ENCODE results near the gene IGHMBP2. TPM values are rescaled to one million over a fixed set of nuclear protein-coding genes. Genes with fewer than 3 reads are reported as not detected.

The IGHMBP2 gene
- total and polyA plus RNA-seq, 2 of the 8 experiments (the other 6 are each of a cell fraction or from before 2014, with no cell fraction given) = 8.4 to 17.6 TPM

DNA sequence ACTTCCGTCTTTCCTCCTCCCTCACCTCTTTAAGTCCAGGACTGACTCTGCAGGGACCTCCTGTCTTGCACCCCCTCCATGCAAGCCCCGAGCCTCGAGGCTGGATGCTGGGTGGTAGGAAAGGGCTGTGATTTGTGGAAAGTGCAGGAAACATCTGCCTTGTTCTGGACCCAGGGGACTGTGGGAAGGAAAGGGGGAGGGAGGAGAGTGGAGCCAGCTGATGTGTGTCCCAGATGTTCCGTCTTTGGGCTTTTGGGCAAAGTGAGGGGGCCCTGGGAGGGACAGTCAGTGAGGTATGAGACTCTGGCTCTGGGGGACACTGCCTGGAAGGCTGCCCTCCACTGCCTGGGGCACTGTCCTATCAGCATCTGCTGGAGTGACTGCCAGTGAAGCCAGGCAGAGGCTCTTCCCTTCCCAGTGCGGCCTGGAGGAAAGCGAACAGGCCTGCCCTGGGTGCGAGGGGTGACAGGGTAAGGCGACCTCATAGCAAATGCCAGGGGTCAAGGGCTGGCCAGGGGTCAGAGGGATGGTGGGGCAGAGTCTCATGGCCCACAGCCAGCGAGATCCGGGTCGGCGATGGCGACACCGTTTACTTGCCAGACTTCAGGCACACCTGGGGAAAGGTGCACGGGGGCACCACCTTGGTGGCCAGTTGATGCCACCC, 75.4 kb downstream of the IGHMBP2 start (continued):
- TF ChIP-seq, protein P1, sequence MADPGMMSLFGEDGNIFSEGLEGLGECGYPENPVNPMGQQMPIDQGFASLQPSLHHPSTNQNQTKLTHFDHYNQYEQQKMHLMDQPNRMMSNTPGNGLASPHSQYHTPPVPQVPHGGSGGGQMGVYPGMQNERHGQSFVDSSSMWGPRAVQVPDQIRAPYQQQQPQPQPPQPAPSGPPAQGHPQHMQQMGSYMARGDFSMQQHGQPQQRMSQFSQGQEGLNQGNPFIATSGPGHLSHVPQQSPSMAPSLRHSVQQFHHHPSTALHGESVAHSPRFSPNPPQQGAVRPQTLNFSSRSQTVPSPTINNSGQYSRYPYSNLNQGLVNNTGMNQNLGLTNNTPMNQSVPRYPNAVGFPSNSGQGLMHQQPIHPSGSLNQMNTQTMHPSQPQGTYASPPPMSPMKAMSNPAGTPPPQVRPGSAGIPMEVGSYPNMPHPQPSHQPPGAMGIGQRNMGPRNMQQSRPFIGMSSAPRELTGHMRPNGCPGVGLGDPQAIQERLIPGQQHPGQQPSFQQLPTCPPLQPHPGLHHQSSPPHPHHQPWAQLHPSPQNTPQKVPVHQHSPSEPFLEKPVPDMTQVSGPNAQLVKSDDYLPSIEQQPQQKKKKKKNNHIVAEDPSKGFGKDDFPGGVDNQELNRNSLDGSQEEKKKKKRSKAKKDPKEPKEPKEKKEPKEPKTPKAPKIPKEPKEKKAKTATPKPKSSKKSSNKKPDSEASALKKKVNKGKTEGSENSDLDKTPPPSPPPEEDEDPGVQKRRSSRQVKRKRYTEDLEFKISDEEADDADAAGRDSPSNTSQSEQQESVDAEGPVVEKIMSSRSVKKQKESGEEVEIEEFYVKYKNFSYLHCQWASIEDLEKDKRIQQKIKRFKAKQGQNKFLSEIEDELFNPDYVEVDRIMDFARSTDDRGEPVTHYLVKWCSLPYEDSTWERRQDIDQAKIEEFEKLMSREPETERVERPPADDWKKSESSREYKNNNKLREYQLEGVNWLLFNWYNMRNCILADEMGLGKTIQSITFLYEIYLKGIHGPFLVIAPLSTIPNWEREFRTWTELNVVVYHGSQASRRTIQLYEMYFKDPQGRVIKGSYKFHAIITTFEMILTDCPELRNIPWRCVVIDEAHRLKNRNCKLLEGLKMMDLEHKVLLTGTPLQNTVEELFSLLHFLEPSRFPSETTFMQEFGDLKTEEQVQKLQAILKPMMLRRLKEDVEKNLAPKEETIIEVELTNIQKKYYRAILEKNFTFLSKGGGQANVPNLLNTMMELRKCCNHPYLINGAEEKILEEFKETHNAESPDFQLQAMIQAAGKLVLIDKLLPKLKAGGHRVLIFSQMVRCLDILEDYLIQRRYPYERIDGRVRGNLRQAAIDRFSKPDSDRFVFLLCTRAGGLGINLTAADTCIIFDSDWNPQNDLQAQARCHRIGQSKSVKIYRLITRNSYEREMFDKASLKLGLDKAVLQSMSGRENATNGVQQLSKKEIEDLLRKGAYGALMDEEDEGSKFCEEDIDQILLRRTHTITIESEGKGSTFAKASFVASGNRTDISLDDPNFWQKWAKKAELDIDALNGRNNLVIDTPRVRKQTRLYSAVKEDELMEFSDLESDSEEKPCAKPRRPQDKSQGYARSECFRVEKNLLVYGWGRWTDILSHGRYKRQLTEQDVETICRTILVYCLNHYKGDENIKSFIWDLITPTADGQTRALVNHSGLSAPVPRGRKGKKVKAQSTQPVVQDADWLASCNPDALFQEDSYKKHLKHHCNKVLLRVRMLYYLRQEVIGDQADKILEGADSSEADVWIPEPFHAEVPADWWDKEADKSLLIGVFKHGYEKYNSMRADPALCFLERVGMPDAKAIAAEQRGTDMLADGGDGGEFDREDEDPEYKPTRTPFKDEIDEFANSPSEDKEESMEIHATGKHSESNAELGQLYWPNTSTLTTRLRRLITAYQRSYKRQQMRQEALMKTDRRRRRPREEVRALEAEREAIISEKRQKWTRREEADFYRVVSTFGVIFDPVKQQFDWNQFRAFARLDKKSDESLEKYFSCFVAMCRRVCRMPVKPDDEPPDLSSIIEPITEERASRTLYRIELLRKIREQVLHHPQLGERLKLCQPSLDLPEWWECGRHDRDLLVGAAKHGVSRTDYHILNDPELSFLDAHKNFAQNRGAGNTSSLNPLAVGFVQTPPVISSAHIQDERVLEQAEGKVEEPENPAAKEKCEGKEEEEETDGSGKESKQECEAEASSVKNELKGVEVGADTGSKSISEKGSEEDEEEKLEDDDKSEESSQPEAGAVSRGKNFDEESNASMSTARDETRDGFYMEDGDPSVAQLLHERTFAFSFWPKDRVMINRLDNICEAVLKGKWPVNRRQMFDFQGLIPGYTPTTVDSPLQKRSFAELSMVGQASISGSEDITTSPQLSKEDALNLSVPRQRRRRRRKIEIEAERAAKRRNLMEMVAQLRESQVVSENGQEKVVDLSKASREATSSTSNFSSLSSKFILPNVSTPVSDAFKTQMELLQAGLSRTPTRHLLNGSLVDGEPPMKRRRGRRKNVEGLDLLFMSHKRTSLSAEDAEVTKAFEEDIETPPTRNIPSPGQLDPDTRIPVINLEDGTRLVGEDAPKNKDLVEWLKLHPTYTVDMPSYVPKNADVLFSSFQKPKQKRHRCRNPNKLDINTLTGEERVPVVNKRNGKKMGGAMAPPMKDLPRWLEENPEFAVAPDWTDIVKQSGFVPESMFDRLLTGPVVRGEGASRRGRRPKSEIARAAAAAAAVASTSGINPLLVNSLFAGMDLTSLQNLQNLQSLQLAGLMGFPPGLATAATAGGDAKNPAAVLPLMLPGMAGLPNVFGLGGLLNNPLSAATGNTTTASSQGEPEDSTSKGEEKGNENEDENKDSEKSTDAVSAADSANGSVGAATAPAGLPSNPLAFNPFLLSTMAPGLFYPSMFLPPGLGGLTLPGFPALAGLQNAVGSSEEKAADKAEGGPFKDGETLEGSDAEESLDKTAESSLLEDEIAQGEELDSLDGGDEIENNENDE (IDR thresholded peaks at IDR 0.05; ENCODE audit: insufficient replicate concordance, low read length) = no peak
- no peak for TF ChIP-seq CREB1 (IDR thresholded peaks at IDR 0.05)
- no peak for TF ChIP-seq RBBP5 (IDR thresholded peaks at IDR 0.05; ENCODE audit: borderline replicate concordance, low read depth, low read length)

Data from H1 (cell line).